HG03095 (cell line): ENCODE data around the gene LIN7B.
"Not testable (repeated sequence)": the region's sequence is repeated elsewhere in the genome, so short reads cannot be mapped to it uniquely, and the experiment has no call there.

Experiments used
- ATAC-seq: cut with Tn5 transposase; IDR thresholded peaks from one replicate; pipeline ENCODE4 v1.9.1; 2021; ENCODE audit warnings: moderate library complexity; ENCODE audit not compliant: unreplicated experiment

The LIN7B gene, protein sequence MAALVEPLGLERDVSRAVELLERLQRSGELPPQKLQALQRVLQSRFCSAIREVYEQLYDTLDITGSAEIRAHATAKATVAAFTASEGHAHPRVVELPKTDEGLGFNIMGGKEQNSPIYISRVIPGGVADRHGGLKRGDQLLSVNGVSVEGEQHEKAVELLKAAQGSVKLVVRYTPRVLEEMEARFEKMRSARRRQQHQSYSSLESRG

DNA sequence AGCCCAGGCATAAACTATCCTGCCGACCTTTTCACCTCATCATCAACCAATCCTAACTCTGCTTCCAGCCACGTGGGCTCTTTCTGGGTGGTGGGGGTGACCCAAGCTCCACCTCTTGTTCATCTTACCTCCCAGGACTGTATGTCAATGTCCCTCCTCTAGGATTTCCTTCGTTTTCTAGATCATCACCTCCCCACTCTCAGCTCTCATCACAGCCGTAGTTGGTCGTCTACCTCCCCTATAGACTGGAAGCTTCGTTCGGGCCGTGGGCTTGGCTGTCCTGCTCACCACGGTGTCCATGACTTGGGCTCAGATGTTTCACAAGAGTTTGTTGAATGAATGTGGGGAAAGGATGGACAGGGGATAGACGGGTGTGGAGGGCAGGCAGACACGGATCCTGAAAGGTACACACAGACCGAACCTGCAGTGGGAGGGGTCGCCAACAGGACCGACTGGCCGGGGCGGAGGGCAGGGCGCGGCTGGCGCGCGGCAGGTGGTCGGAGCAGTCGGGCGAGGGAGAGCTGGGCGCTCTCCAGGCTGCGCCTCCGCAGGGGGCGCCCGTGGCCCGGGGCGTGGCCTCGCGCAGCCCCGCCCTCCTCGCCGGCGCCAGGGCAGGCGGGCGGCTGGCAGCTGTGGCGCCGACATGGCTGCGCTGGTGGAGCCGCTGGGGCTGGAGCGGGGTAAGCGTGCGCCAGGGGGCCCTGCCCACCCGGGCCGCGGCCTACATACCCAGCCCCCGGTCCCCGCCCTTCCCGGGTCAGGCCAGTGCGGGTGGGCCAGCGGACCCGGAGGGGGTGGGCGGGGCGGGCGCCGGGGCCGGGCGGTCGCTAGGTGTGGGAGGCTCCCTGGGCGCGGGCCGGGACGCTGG, at the start of gene LIN7B:
LIN7B (plus strand) TSS at position 609 of the 868 bp plus-strand sequence; CDS start at position 644, 35 bp downstream.
- ATAC-seq: peak; percentile 44

DNA sequence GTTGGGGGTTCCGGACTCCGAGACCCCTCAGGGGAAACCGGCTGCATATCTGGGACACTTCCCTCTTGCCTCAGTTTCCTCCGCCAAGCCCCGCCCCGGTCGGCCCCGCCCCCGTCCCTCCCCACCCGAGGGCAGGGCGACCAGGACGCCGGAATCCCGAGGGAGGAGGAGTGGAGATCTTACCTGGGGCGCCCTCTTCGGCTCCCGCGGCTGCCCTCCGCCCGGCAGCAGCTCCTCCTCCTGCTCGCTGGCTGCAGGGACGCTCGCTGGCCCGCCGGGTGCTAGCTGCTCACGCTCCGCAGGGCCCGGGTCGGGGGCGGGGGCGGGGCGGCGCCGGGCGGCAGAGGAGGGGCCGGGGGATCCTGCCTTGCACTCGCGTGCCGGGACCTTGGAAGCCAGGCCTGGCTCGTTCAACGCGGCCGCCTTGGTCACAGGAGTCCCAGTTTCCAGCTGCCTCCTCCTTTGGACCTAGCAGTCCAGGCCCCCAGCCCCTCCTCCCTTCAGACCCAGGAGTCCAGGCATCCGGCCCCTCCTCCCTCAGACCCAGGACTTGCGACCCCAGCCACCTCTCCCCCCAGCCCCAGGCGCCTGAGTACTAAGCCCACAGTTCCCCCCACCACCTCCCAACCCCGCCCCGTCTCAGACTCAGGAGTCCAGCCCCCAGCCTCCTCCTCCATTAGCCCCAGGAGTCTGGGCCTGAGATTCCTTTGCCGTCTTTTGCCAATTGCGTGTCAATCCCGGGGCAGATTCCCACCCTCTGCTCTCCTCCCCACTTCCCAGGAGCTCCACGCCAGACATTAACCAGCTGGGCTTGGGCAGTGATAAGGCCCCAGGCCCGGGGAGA, 49.2 kb upstream of the LIN7B start, which contains the start of gene NTF4:
NTF4 (minus strand) TSS at position 51 of the 844 bp plus-strand sequence. CDS start 2,821 bp downstream, outside the sequence.
- no peak for ATAC-seq

DNA sequence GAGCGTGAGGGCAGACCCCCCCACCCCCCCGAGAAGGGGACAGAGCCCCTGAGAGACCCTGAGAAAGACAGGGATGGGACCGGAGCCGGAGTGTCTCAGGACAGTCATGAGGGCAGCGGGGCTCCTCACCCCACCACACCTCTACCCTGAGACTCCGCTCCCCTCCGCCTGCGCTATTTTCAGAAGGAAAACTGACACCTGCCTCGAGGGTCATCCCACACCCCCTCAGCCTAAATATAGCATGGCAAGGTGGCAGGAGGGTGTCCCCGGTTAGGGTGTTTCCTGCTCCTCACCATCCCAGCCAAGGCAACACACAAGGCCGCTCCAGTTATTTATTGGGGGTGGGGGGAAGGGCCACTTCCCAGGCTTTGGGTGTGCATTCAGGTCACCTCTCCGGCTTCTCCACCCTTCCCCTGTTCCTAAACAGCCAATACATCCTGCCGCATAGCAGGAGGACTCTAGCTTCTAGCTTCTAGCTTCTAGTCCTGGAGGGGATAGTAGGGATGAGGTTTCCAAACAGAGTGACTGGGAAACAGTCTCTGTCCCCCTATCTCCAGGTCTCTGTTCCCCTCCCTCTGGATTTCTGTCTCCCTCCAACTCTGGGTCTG, 48.2 kb upstream of the LIN7B start:
- no peak for ATAC-seq

DNA sequence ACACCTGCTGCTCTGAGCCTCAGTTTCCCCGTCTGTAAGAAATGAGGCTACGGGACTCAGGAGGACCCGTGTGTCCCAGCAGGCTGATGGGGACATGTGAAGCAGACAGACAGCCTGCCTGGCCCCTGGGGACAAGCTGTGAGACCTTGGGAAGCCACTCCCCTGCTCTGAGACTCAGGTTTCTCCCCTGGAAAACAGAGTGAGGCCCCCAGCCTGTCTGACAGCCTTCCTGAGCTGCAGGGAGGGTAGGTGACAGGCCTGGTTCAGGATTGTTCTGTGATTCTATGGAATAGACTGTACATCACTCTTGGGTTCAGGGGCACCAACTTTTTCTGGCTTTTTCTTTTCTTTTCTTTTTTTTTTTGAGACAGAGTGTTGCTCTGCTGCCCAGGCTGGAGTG, 46.6 kb upstream of the LIN7B start:
- no peak for ATAC-seq

DNA sequence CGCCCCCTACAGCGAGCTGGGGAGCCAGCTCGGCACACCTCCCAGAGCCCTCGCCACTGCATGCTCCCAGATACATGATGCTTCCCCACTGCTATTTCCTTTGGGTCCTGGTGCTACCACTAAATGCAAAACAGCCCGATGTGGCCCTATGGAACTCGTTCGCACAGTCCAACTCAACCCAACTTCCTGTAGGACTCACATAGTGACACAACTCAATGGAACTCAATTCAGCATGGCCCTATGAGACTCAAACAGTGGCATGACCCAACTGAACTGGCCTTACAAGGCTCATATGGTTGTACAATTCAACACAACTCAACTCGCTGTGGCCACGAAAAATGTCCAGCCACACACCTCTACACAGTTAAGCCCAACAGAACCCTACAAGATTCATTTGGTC, 45.1 kb upstream of the LIN7B start:
- ATAC-seq: no peak

DNA sequence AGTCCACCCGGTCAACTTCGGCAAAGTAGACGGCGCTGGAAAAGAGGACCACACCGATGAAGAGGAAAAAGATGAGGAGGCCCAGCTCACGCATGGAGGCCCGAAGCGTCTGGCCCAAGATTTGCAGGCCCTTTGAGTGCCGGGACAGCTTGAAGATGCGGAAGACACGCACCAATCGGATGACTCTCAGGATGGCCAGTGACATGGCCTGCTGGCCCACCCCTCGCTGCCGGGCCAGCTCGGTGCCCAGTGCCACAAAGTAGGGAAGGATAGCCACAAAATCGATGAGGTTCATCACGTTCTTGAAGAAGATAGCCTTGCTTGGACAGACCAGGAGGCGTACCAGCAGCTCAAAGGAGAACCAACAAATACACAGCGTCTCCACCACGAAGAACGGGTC, 43.8 kb upstream of the LIN7B start:
- ATAC-seq: no peak

DNA sequence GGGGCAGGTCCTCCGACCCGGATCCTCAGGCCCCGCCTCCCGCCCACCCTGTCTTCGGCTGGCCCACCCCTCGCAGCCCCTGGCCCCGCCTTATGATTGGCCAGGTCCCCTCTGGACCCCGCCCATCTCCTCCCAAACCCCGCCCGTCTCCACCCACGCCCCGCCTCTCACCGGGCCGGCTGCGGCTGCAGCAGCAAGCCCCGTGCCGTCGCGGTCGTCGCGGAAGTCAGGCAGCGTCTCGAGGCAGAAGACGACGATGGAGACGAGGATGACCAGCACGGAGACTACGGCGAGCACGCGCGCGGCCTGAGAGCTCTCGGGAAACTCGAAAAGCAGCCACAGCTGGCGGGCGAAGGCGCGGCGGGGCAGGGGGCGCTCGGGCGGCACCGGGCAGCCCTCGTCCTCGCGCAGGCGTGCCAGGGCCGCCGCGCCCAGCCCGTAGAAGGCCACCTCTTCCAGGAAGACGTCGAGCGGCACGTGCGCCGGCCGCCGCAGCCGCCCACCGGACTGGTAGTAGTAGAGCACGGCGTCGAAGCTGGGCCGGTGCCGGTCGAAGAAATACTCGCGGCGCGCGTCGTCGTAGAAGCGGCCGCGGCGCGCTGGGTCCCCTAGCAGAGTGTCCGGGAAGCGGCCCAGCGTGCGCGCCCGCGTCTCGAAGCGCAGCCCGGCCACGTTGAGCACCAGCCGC, 42.2 kb upstream of the LIN7B start:
- no peak for ATAC-seq

DNA sequence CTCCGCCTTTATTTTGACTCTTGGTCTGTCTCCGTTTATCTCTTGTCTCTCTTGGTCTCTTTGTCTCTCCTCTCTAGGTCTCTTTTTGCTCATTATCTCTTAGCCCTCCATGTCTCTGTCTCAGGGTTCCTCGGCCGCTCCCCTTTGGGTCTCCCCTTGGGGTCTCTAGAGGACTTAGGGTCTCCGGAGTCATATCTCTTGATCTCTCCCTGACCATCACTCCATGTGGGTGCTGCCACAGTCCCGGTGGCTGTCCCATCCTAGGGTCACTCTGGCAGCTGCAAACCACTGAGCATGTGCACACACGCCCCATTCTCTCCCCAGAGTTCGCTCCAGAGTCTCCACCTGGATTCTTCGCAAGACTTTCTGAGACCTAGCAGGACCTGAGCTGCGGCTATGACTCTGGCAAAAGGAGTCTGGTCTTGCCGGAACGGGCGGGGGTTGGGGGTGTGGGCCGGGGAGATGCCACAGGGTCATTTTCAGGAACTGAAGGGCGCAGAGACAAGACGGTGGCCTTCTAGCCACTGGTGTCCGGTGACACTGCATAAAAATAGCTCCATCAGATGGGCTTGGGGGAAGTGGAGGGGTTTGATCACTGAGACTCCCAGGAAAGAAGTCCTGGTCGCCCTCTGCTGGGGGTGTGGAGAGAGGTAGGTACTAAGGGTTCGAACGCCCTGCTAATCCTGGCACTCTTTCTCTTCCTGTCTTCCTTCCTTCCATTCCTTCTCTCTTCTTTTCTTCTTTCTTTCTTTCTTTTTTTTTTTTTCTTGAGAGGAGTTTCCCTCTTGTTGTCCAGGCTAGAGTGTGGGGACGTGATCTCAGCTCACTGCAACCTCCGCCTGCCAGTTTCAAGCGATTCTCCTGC, 40.4 kb upstream of the LIN7B start:
- ATAC-seq: no peak

DNA sequence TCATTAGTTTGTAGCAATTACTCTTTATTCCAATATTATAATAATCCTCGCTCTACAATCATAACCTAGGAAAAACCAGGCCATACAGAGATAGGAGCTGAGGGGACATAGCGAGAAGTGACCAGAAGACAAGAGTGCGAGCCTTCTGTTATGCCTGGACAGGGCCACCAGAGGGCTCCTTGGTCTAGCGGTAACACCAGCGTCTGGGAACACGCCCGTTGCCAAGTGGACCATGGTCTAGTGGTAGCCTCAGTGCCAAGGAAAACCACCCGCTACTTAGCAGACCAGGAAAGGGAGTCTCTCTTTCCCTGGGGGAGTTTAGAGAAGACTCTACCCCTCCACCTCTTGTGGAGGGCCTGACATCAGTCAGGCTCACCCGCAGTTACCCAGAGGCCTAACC, 39.3 kb upstream of the LIN7B start:
- ATAC-seq: not testable (repeated sequence)

DNA sequence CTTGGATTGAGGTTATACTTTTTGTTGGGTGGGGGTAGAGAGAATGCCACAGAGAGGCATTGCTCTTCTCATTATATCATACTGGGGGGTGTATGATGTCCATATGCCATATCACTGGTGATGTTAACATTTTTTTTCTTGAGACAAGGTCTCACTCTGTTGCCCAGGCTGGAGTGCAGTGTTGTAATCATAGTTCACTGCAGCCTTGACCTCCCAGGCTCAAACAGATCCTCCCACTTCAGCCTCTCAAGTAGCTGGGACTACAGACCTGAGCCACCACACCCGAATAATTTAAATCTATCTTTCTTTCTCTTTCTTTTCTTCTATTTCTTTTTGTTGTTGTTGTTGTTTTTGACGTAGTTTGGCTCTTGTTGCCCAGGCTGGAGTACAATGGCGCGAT, 33.8 kb upstream of the LIN7B start:
- ATAC-seq: no peak

DNA sequence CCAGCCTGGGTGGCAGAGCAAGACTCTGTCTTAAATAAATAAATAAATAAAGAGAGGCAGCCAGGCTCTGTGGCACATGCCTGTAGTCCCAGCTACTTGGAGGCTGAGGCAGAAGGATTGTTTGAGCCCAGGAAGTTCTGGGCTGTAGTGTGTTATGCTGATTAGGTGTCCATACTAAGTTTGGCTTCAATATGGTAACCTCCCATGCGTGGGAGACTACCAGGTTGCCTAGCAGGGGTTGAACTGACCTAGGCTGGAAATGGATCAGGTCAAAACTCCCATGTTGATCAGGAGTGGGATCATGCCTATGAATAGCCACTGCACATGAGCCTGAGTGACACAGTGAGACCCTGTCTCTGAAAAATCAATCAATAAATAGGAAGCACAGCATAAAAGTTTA, 32.9 kb upstream of the LIN7B start:
- ATAC-seq: no peak

DNA sequence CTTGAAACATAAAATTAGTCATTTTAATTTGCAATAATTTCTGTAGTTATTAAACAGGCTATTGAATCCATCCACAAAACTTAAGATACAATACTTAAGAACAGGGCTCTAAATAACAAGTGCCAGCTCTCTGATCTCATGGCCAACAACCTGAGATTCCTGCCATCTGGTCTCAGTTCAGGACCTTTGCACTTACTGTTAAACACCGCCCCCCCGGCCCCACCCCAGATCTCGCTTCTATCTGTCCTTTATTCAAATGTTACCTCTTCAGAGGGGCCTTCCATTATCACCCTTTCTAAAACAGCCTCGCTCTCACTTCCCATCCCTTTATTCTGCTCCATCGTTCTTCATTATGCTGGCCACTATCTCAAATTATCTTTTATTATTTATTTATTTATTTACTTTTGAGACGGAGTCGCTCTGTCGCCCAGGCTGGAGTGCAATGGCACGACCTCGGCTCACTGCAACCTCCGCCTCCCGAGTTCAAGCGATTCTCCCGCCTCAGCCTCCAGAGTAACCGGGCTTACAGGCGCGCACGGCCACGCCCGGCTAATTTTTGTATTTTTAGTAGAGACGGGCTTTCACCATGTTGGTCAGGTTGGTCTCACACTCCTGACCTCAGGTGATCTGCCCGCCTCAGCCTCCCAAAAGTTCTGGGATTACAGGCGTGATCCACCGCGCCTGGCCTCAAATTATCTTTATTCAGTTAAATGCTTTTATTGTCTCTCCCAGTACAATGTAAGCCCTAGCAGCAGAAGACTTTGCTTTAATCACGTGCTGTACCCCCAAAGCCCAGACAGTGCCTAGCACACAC, 29.8 kb upstream of the LIN7B start:
- ATAC-seq: no peak

DNA sequence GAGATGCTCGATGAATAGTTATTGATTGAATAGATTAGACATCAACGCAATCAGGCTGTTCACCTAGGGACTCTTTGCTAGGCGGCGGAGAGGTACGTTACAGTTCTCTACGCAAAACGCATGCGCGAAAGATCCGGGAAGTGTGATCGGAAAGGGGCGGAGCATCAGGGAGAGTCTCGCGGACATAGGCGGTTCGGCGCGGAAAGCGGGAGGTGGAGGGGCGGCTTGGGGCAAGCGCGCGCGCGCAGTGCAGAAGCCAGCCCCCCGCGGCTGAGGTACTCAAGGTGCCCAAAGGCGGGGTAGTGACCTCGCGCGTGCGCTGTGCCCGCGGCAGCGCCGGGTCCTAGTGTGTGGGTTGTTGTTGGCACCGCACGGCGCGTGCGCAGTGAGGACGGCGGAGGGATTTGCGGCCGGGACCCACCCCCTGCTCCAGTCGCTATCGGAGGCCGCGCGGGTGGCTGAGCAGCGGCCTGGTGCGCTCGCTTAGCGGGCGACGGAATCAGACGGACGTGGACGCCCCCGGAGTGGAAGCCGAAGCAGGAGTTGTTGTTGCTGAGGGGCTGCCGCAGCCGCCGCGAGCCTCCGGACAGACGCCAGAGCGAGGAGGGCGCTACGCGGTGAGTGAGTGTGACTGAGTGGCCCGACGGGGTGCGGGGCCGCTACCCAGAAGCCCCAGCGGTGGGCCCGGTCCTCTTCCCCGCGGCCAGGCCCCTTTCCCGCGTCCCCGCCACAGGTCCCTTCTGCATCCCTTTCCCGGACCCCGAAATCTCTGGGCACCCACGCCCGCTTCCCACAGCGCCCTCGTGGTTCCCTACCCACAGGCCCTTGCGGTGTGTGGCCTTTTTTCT, 28.9 kb upstream of the LIN7B start, which contains the start of gene SNRNP70:
SNRNP70 (plus strand) TSS at position 432 of the 848 bp plus-strand sequence. CDS start 964 bp downstream, outside the sequence.
- ATAC-seq: peak; percentile 72

DNA sequence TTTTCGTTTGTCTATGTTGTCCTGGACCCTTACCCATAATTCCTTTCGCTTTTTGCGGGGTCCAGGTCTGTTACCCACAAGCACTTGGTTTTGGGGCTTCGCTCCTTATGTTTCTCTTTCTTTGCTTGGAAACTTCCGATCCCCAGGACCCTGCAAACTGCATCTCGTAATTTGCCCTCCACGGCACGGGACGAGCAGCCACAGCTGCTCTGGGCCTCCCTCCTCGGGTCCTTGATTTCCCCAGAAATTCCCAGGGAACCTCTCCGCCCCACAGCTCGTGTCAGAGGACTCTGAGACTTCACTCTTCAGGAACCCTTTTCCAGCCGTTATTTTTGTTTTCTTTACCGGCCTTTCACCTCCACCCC, 28.3 kb upstream of the LIN7B start:
- no peak for ATAC-seq

DNA sequence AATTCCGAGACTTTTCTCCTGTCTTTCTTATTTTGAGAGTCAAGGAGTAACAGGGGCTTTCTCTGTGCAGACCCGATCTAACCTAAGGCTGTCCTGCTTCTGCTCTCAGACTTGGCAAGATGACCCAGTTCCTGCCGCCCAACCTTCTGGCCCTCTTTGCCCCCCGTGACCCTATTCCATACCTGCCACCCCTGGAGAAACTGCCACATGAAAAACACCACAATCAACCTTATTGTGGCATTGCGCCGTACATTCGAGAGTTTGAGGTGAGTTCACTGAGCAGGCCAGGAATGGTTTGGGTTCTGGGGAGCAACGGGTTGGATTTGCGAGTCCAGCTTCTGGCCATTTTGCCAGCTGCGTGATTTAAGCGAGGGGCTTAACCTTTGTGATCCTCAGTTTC, 27.9 kb upstream of the LIN7B start:
- no peak for ATAC-seq

DNA sequence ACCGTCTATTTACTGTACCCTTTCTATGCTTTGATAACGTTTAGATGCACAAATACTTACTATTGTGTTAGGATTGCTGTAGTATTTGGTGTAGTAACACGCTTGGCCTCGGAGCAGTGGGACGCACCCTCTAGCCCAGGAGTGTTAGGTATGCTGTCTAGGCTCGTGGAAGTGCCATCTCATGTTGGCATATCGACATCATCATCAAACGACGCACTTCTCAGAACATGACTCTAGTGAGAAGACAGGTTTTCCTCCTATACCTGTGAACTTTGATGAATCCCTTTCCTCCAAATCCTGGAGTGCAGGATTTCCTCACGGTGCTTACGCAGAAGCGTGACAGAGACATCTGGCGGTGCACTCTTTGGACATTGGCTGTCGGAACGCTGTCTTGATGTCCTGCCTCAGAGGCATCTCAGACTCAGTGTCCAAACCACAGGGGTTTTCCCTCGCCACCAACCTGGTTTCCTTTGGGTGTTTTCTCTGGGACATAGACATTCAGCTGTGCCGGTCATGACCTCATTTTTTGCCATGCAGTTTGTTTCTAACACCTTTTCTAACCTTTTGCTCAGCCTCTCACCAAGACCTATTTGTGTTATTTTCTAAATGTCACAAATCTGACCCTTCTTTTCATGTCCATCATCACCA, 22.7 kb upstream of the LIN7B start:
- no peak for ATAC-seq

DNA sequence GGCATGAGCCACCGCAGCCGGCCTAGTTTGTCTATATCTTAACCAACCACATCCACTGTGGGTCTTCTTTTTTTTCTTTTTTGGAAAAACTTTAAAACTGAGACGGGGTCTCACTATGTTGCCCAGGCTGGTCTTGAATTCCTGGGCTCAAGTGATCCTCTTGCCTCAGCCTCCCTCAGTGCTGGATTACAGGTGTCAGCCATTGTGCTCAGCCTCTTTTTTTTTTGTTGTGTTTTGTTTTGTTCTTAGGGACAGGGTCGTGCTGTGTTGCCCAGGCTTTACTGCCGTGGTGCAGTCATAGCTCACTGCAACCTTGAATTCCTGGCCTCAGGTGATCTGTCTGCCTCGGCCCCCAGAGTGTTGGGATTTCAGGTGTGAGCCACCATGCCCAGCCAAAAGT, 21.5 kb upstream of the LIN7B start:
- ATAC-seq: no peak
